HG03439 (cell line): ENCODE measurements around the gene ZNF142.

Experiments
- ATAC-seq: cut with Tn5 transposase; IDR thresholded peaks from one replicate; pipeline ENCODE4 v1.9.1; 2021; ENCODE audit warnings: mild to moderate bottlenecking, moderate library complexity; ENCODE audit not compliant: unreplicated experiment

The ZNF142 gene

DNA sequence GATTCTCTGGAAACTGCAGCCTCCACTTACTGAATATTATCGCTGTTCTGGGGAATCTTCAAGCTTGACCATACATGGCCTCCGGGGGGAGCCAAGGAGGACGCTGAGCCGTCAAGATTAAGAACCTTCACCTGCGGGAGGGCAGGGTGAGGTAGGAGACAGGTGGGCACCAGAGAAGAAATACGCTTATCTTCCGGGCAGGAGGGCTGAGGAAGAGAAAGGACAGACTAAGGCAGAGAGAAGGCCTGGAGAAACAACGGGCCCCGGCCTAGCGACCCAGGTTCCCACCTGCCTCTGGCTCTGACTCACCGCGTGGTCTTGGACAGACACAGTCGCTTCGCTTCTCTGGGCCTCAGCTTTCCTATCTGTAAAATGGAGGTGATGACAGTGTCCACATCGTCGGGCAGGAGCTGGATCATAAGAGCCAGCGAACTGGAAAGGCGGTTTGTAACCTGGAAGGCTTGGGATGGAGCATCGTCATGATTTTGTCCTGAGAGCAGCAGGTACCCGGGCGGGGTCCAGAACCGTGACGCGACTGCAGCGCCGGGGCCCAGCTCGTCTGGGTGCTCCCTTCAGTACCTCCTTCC is 659 bp downstream of the ZNF142 start:
- peak; percentile 51 for ATAC-seq

DNA sequence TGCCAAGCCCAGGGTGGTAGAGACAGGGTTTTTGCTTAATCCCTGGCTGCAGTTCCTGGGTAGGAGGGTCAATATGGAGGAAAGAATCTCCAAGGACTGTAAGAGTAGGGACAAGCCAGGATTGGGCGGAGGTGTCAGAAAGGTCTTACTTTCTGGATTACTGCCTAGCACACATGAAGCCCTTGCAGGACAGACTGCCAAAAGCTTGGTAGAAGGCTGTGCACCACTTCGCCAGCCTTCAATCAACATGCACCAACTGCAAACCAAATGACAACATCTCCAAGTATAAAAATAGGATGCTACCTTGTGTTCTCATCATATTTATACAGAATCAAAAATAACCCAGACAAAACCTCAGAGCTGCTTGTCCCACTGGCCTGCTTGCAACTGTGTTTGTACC is 3.7 kb downstream of the ZNF142 start:
- ATAC-seq: no peak

DNA sequence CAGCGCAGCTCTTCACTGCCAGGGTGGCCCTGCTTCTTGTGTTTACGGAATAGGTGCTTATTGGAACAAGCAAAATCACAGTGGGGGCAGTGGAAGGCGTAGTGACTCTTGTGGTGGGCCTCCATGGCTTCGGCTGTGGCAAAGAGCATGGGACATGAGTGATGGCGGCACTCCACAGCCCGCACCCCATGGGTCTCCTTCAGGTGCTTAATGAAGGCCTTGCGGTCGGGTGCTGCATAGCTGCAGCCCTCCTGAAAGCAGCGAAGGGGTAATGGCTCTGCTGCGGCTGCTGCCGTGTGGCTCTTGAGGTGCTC is 10.7 kb downstream of the ZNF142 start:
- no peak for ATAC-seq

DNA sequence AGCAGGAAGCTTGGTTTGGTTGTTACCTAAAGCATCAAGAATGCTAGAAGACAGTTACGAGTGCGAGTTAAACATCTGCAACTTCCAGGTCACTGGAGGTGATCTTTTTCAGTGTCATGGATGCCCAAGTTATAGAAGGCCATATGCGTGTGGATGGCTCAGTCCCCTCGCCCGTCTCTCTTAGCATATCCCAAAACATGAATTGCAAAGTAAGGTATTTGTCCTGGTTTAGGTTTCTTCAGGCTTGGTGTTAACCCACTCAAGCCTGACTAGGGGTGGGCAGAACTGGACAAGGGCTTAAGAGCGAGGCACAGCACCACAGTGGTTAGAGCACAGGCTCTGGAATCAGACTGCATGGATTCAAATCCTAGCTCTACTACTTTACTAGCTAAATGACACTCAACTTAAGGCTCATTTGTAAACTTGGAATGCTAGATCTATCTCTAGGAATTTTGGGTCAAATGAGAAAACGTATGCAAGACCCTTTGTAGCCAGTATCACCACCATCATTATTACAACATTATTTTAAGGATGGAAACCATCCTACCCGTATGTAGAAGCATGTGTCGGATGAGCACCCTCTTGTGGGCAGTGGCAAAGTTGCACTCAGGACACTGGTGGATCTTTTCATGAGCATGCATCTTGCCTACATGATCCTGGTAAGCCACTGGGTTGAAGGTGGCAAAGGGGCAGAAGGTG is 11.2 kb downstream of the ZNF142 start:
- no peak for ATAC-seq

DNA sequence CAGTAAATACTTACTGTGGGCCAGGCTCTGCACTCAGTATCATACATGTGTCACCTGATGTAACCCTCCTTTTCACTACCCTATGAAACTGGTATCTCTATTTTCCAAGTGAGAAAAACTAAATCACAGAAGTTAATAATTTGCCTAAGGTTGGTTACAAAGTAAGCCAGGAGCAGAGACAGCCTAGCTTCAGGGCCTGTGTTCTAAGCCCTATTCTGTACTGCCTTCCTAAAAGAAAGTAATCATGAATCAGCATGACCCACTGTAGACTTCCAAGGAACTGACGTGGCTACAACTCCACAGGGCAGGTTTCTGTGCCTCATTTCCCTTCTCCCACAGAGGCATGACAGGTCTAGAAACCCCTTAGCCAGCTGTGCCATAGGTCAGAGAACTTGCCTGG is 14.3 kb downstream of the ZNF142 start:
- no peak for ATAC-seq

DNA sequence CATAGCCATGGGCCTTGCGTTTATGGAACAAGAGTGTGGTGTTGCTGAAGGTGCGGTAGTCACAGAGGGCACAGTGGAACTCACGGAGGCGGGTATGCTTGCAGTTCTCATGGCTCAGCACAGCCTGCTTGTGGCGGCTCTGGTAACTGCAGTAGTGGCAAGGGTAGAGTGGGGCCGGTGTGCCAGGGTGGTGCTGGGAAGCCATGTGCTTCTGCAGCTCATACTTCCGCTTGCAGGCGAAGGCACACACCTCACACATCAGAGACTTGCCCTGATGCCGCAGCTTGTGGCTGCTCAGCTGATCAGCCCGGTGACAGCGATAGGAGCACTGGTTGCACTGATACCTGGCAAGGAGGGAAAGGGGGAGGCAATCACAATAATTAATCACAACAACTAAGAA is 14.7 kb downstream of the ZNF142 start:
- ATAC-seq: no peak

DNA sequence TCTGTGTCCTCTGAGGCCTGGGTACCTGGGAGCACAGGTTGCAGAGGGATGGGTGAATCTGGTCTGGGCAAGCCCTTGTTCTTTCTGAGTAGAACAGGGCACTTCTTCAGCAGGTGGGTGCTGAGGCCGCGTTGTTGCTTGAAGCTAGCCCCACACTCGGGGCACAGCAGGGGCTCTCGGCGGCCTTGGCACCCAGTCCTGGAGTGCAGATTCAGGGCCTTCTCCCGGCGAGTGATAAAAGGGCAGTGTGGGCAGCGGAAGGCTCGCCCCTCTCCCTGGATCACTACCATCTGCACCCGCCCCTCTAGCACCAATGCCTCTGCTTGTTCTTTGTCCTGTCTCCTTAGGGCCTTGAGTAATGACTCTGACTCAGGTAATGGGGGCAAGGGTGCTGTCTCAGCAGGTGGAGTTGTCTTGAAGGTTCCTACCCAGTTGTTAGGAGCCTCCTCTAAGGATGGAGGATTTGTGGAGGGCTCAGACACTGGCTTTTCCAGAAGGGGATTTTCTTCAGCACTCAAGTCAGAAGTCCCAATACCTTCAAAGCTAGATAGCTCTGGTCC is 15.6 kb downstream of the ZNF142 start:
- ATAC-seq: no peak

DNA sequence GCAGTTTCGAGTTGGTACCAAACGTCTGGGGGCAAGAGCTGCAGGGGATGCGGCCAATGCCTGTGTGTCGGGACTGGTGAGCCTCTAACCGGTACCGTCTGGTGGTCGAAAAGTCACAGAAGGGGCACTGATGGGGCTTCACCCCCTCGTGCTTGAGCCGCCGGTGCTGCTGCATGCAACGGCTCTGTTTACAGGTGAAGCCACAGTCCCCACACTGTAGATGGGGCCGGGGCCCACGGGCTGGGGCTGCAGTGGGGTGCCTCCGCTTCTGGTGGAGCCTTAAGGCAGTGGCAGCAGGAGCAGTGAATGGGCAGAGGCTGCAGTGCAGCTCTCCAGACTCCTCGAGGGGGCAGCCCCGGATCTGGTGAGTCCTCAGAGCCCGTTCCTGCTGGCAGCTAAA is 16.6 kb downstream of the ZNF142 start:
- no peak for ATAC-seq

DNA sequence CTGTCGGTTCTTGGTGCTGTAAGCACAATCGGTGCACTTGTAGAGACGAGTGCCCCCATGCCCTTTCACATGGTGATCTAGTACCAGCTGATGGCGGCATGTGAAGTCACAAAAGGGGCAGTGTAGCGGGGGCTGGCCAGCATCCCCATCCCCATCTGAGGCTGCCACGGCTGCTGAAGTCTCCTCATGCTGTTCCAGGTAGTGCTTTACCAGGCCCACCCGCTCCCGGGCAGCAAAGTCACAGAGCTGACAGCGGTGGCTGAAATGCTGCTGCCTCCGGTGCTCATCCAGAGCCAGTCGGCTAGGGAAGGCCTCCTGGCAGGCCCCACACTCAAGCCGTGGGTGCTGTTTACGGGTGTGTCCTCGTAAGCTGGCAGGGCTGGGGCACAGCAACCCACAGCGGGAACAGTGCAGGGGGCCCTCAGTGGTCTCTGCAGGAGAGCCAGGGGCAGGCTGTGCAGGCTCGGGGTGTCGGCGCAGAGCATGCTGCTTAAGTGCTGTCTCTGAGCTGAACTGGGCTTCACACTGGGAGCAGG is 17.2 kb downstream of the ZNF142 start:
- ATAC-seq: no peak

DNA sequence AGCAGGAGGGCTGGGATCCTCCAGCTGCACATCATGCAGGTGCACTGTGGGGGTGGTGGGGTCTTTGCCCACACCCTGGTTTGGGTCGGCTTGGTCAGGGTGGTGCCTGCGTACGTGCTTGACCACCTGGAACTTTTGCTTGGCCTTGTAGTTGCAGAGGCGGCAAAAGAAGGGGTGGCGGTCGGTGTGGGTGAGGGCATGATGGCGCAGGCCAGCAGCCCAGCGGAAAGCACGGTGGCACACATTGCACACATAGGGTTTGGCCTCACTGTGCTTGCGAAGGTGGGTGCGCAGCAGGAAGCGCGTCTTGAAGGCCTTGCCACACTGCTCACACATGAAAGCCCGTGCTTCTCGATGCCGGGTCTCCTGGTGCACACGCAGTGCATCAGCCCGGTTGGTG is 21.1 kb downstream of the ZNF142 start:
- no peak for ATAC-seq

DNA sequence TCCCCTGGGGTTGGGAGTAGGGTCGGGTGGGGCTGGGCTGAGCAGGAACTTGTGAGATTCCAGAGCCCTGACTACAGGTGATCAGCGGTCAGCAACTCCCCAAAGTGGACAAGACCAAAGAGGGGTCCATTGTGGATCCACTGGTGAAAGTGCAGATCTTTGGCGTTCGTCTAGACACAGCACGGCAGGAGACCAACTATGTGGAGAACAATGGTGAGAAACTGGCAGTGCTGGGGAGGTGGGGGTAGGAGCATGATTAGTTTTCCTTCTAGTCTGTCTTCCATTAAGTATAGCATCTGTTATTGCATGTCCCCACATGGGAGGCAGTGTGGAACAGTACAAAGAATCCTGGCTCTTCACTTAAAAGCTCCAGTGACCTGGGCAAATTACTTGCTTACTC is 23.7 kb downstream of the ZNF142 start:
- ATAC-seq: no peak

DNA sequence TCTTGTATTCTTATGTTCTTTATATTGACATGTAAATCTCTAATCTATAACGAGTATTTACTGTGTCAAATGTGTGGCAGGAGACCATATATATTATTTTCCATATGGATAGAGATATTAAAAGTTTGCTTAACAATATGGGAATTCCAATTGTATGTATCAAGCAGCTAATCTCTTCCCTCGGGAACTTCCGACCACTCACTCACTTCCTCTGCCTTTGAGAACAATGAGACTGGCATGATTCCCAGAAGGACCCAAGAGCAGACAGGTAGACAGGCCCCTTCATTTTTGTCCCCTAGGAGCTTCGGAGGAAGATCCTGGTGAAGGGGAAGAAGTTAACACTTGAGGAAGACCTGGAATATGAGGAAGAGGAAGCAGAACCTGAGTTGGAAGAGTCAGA is 27.6 kb downstream of the ZNF142 start:
- no peak for ATAC-seq

DNA sequence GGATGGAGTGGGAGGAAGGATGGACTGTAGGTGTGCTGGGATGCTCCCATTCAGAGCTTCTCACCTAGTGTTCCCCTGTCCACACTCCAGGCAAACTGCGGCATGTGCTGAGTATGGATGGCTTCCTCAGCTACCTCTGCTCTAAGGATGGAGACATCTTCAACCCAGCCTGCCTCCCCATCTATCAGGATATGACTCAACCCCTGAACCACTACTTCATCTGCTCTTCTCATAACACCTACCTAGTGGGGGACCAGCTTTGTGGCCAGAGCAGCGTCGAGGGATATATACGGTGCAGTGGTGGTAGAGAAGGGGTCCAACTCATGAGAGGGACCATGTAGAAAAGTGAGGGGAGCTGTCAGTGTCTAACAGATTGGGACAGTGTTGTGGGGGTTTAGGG is 31.5 kb downstream of the ZNF142 start:
- ATAC-seq: no peak

DNA sequence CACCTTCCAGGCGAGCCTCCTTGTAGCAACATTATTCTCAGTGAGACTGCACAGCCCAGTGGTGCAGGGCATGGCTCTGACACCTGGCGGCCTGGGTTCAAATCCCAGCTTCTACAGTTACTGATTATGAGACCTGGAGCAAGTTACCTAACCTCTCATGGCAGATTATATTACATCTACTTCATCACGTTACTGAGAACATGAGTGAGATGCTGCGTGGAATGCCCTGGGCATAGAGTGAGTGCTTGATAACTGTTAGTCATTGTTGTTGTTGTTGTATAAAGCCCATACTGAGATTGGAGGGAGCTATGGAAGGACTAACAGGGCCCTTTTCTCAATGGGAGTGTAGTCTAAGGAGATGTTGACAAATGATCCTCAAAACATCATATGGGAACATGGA is 33.1 kb downstream of the ZNF142 start:
- no peak for ATAC-seq

DNA sequence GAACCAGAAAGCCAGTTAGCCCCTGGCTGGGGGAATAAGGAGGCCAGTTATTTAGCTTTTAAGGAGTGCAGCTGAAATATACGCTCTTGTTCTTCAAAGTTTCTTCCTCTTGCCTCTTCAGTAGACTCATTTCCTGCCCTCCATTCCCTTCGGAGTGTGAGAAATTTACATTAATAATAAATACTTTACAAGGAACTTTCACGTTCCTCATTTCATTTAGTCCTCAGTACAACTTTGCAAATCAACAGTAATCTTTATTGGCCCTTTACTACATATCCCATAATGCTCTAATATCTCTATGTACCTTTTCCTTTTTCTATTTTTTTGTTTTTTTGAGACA is 36.1 kb downstream of the ZNF142 start:
- no peak for ATAC-seq

DNA sequence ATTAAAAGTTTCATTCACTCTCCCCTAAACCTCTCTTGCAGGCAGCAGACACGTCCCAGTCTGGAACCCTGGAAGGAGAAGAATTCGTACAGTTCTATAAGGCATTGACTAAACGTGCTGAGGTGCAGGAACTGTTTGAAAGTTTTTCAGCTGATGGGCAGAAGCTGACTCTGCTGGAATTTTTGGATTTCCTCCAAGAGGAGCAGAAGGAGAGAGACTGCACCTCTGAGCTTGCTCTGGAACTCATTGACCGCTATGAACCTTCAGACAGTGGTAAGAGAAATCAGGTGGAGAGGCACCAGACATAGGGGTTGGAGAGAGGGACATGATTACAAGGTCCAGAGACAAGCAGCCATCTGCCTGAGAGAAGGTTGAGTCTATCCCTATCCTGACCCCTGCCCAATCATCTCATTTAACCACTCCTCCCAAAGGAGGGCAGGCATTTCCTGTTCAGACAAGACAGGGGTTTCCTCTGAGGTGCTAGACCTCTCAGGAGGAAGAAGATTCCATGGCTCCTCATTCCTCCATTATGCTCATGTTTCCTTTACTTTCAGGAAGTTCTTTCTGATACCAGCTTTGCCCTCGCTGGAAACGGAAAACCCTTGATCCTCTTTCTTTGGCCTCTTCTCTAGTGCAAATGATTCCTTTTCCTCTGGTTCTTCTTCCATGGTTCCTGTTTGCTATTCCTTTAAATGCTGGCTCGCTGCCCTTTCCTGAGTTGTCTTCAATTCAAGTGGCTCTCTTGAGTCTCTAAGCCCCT is 36.6 kb downstream of the ZNF142 start:
- ATAC-seq: no peak

DNA sequence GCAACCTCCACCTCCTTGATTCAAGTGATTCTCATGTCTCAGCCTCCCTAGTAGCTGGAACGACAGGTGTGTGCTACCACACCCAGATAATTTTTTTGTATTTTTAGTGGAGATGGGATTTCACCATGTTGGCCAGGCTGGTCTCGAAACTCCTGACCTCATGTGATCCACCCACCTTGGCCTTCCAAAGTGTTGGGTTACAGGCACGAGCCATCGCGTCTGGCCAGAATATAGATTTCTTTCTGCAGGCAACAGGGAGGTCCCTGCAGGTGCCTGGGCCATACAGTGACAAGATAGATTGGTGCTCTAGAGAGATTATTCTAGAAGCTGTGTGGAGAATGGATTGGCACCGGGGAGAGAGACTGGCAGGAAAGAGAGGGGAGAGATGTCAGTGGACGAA is 38.4 kb downstream of the ZNF142 start:
- no peak for ATAC-seq

DNA sequence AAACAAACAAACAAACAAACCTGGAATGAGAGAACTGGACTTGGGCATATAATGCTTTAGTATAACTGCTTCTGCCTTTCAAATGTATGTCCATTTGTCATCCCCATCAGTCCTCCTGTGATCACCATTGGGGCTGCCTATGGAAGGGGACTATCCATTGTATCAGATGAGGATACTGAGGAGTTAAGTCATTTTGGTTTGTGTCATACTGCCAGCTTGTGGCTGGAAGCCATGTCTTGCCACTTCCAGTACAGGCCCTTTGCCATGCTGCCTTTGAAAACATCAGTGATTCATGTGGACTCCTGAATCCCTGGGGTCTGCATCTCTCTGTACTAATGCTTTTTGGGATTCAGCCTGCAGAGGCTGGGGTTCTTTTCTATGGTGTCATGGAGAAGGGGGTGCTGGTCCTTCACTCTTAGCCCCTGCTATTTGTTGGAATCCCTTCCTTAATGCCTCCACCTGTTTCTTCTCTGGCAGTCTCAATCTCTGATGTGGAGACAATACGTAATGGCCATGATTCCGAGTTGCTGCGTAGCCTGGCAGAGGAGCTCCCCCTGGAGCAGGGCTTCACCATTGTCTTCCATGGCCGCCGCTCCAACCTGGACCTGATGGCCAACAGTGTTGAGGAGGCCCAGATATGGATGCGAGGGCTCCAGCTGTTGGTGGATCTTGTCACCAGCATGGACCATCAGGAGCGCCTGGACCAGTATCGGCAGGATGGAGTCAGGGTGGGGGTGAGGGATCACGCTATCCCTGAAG is 41.1 kb downstream of the ZNF142 start:
- ATAC-seq: no peak

DNA sequence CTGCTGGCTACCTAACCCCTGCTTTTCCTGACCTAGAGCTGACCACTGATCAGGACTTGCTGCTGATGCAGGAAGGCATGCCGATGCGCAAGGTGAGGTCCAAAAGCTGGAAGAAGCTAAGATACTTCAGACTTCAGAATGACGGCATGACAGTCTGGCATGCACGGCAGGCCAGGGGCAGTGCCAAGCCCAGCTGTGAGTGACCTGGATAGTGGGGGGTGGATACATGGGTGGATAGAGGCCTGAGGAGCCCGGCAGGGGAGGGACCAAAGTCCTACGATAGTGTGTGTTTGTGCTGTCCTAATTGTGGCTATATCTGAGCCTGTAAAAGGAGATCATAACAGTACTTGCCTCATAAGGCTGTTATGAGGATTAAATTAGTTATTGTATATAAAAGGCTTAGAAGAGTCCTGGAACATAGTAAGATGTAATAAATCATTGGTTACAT is 43.5 kb downstream of the ZNF142 start:
- no peak for ATAC-seq

DNA sequence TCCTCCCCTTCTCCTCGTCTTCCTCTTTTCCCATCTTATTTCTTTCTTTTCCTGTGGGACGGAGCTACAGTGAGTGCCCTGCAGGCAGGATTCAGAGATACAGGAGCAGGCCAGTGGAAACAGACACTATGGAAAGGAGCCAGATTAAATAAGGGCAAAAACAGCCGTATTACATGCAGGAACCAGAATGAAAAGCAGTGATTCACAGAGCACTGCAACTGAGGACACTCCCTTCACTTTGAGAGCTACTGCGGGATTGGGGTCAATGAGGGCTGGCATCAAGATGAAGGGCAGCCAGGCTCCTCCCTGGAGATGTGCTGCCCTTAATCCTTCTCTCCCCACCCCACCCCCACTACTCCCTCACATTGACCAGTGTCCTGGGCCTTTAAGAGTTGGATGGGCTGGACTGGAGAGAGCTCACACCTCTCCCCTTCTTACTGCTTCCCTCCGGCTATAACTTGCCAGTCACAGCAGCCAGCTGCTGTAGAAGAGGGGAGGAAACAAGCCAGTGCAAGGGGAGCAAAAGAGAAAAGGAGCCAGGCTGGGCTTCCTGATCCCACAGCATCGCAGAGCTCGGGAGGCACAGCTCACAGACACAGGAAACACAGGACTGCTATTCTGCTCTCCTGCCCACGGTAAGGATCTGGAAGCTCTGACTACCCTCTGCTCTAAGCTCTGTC is 51.8 kb downstream of the ZNF142 start, which contains the start of gene PLCD4:
TSS of gene PLCD4 (plus strand) at position 464 of the 680 bp plus-strand sequence. CDS start 7,841 bp downstream, outside the sequence.
- ATAC-seq: no peak
